ENCODE measurements around the gene PVALB.

Gene PVALB

GRCh38 chr22:36856121-36856791, 39.4 kb upstream of the PVALB start:
- DNase-seq (ENCODE audit: low read depth), result peak; percentile 87
- no peak overlapping the region for H3K4me3 ChIP-seq (replicated peaks; ENCODE audit: low read depth, low read length)
- TF ChIP-seq CTCF (IDR thresholded peaks at IDR 0.05; ENCODE audit: low read length, missing control alignments), result no peak

DNA sequence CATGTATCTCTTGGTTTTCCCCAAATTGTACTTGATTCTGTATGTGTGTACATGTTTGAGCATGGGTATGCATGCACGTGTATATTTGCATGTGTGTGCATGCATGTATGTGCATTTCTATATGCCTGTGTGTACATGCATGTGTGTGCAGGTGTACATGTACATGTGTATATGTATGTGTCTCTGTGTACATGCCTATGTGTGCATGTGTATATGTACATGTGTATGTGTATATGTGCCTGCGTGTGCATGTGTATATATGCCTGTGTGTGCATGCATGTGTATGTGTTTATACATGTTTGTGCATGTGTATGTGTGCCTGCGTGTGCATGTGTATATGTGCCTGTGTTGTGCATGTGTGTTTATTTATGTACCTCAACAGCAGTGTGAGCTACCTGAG, 38.6 kb upstream of the PVALB start:
- TF ChIP-seq CTCF (IDR thresholded peaks at IDR 0.05; ENCODE audit: low read length, missing control alignments), result no peak
- no peak for DNase-seq (ENCODE audit: low read depth)
- H3K4me3 ChIP-seq (replicated peaks; ENCODE audit: low read depth, low read length), result no peak overlapping the region

DNA sequence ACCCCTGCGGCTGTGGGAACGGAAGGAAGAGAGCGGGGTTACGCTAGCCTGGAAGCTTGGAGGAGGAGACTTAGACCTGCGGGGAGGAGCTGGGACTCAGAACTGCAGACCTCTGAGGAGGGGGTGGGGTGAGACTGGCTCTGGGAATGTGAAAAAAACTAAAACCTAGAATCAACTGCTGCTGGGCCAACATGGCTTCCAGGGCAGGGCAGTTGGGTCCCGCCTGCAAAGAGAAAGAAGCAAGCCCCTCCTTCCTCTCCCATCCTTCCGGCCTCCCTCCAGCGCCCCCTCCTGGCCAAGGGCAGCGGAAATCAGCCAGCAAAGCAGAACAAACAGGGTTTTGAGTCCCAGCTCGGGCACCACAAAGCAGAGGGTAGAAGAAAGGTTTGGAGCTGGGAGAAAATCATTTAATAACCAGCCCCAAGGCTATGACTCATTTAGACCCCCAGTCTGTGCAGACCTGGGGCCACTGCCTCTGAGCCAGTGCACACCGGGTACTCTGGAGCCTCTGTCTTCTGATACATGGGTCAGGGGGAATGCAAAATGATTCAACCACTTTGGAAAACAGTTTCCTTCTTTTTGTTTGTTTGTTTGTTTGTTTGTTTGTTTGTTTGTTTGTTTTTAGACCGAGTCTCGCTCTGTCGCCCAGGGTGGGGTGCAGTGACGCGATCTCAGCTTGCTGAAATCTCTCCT, 36.7 kb upstream of the PVALB start:
- peak; percentile 57 for DNase-seq (ENCODE audit: low read depth)
- no peak overlapping the region for H3K4me3 ChIP-seq (replicated peaks; ENCODE audit: low read depth, low read length)
- peak; percentile 74 for TF ChIP-seq CTCF (IDR thresholded peaks at IDR 0.05; ENCODE audit: low read length, missing control alignments)

GRCh38 chr22:36852056-36852973, 35.5 kb upstream of the PVALB start:
- H3K4me3 ChIP-seq (replicated peaks; ENCODE audit: low read depth, low read length), result no peak overlapping the region
- no peak for DNase-seq (ENCODE audit: low read depth)
- no peak for TF ChIP-seq CTCF (IDR thresholded peaks at IDR 0.05; ENCODE audit: low read length, missing control alignments)

DNA sequence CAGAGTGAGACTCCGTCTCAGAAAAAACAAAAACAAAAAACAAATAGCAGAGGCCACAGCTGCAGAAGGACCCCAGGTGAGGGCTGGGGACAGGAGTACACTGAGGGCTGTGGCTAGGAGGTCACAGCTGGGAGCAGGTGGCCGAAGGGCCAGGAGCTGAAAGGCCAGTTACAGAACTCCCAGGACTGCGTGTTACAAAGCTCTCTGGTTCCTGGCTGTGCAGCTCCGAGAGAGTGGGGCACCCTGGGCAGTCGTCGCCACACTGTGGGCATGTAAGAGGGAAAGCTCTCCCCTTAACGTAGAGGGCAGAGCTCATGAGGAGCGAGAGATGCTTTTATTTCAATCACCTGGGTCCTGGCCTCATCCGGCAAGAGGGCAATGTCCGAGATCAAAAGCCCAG, 33.8 kb upstream of the PVALB start:
- no peak for DNase-seq (ENCODE audit: low read depth)
- H3K4me3 ChIP-seq (replicated peaks; ENCODE audit: low read depth, low read length), result no peak overlapping the region
- no peak for TF ChIP-seq CTCF (IDR thresholded peaks at IDR 0.05; ENCODE audit: low read length, missing control alignments)

DNA sequence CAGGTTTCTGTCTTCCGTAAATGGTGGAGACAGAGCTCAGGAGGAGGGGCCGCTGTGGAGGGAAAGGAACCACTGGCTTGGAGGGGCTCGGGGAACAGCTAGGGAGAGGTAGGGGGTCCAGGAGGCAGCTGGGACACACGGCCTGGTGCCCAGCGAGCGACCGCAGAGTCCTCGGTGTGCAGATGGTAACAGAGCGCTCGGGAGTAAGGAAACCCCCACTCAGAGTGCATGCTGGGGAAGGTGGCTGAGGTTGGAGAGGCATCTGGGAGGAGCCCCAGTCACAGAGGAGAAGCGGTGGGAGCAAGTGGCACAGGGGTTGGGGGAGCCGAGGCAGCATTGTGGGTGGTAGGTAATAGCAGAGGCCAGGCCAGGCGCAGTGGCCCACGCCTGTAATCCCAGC, 33.2 kb upstream of the PVALB start:
- no peak for TF ChIP-seq CTCF (IDR thresholded peaks at IDR 0.05; ENCODE audit: low read length, missing control alignments)
- DNase-seq (ENCODE audit: low read depth), result no peak
- no peak overlapping the region for H3K4me3 ChIP-seq (replicated peaks; ENCODE audit: low read depth, low read length)
